SKM-1 treated with dmso at 0.1 percent for 144 hours (cell line): ENCODE results near the gene DNM3.
"Not testable (repeated sequence)": the region's sequence is repeated elsewhere in the genome, so short reads cannot be mapped to it uniquely, and the experiment has no call there.

Experiments used
- DNase-seq: peaks from one replicate; lab custom pipeline; 2025; ENCODE audit not compliant: unreplicated experiment; lab: John Stamatoyannopoulos, UW

Gene DNM3

DNA sequence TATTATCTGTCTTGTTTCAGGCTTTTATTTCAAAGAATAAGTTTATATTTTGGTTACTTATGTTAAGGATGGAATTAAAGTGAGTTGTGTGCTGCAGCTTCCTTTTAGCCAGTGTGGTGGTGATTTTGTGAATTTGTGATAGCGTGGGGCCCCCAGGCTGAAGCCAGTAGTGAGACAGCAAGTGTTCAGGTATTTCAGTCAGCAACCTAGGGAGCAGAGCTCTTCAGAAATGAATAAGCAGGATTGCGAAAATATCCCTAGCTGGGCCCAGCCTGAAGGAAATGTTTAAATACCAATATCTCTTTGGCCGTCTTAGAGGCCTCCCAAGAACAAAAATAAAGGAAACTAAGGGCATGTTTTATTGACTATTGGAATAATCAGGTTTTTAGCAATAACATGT is 428.3 kb downstream of the DNM3 start:
- no peak for DNase-seq

DNA sequence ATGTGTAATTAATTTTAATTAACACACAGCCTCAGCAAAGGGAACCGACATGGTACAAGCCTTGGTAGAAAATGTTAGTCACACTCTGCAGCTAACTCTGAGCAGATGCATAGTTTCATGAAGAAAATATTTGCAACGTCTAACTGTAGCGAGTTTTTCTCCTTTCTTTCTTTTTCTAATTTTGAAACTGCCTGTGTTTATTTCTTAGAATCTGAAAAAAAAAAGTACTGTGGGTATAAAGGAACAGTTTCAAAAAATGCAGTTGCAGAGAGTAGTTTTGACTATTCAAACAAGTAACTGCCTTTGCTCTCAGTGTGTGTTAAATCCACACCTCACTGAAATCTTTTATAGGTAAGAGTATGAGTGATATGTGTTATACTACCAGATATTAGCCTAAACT is 429.3 kb downstream of the DNM3 start:
- no peak for DNase-seq

DNA sequence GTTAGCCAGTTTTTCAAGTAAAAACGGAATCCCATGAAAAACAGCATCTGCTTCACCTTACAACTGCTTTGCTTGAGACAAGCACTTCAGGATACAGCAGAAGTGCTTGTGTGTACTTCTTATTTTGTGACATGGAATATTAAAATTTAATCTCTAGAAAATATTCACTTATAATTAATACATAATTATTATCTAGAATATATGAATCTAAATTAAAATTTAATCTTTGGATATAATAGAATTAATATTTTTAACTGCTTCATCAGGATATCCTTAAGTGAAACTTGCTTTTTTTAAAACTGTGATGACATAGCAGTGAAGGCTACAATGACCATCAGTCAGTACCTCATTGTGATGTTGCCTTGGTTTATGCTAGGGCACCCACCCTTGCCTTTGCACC is 430.8 kb downstream of the DNM3 start:
- no peak for DNase-seq

DNA sequence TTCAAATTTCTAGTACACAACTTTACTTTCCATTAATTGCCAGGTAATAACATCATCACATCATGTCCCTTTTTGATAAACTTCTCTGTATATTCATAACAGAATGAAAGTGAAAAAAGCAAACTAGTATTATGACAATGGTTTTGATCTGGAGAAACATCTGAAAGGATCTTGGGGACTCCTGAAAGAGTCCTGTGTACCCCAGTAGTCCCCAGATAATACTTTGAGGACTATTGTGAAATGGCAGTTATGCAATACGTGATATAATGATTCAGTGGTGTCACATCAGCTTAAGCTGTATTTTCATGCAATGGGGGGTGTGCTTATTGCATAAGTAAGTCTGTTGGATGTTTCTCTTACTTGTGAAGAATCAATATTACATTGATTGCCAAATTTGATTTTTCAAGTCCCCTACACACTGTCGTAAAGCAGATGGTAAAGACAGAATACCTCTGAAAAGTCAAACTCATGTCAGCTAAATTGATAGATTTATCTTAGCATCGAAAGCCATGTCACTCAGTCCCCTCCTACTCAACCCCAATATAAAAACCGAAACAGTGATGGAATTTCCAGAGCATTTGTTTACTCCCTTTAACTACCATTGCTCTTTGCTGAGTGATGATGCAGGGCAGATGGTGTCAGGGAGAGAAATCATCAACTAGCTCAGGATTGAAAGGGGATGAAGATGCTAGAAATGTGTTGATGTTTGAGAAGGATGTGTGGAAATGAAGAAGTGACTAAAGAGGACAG is 432.5 kb downstream of the DNM3 start:
- no peak for DNase-seq

DNA sequence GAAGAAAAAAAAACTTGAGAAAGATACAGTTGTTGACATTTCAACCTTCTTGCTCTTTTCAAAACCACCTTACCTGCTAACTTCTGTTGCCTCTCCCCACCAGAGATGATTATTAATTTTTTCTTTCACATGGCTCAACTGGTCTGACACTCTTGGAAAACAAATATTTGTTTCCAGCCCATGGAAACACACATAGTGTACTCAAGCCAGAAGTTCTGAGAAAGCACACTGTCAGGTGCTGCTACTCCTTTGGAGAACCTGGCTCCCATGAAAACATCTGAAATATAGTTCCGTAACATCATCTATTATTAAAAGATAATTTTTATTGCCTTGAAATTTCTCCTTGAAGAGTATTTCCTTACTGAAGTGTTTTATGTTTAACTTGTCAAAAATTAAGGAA is 434.2 kb downstream of the DNM3 start:
- DNase-seq = no peak

DNA sequence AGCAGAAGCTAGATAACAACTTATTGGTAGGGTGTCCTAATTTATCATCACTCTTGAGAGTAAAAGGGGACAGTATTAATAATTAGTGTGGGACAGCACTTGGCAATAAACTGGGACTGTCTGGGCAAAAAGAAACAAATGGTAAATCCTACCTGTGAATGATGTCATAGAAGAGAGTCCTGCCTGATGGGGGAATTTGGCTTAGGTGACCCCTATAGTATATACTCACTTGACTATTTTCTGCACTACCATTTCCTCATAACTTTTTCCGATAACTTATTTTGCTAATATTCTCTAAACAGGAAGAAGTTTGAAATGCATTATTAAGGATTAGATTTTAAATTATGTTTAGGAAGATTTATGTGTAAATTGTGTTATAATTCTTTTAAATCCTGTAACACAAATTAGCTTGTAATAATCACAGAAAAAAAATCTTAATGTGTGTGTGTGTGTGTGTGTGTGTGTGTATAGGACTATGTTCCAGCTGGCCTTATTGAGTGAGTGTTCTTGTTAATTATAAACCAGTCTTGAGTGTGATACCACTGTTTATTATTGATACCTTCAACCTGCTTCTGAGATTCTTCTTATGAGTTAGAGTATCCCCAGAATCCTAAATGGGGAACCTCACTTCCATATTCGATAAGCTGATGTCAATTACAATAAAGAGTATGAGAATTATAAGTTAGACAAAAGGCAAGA is 435.0 kb downstream of the DNM3 start:
- DNase-seq = no peak

DNA sequence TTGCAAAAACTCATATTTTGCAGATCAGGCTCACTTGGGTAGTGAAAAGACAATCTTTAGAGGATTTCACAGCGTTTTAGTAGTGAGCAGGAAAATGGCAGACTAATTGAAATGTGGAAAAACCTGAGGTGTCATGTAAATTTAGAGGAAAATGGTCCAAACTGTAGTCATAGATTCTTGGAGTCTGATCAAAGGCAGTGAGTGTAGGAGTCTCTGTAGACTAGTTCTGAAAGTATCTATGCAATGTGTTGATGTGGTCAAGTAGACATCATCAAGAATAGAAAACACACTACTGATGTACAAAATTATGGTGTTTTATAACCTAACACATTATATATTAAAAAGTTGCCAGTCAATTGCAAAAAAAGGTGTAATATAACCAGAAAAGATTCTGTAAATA is 436.0 kb downstream of the DNM3 start:
- no peak for DNase-seq

DNA sequence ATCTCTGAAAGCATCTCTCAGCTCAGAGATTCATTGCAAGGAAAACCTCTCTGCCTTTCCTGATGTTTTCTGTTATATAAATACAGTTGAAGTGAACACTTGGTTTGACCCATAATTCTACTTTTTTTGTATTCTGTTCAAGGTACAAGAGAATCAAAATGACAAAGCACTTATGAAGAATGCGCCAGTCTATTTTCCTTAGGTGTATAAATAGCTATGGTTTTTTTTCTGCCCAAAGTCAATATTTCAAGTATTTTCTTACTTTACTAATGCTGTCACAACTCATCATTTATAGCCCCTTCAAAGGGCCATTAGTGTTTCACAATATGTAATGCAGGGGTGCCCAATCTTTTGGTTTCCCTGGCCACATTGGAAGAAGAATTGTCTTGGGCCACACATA is 436.7 kb downstream of the DNM3 start:
- no peak for DNase-seq

DNA sequence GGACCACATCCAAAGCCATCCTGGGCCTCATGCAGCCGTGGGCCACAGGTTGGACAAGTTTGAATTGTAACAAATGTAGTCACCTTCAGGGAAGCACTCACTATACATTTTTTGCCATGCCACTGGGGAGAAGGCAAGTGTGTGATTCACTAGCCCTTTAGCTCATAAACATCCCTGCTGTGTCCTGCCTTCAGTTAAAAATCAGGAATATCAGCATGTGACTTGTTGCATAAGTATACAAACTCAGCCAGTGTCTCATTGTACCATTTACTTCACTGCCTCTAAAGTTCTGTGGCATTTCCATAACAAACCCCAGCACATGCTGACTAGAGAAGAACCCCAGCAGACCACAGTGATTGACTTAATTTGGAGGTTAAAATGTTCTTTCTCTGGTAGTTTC is 437.2 kb downstream of the DNM3 start:
- DNase-seq = no peak

DNA sequence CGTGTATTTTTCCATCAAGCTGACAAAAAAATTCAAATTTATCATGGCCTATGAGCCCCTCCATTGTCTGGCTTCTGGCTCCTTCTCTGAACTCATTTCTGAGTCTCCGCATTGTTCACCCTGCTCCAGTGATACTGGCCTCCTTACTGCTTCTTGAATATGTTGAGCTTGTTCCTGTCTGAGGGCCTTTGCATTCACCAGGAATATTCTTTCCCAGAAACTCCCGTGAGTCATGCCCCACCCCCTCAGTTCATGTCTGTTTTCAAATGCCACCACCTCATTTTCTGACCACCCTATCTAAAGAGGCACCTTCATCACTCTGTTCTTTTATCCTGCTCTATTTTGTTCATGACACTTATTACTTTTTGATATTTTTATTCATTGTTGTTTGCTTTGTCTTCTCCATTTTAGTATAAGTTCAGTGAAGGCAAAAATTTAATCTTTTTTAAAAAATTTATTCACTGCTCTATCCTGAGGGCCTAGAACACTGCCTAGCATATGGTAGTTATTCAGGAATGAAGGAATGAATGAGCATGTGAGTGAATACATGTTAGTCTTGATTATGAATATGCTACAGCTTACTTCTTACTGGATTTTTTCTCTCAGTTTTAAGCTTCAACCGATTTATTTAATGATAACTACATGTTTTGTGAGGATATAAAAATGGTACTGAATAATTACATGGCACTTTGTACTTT is 438.8 kb downstream of the DNM3 start:
- DNase-seq = no peak

DNA sequence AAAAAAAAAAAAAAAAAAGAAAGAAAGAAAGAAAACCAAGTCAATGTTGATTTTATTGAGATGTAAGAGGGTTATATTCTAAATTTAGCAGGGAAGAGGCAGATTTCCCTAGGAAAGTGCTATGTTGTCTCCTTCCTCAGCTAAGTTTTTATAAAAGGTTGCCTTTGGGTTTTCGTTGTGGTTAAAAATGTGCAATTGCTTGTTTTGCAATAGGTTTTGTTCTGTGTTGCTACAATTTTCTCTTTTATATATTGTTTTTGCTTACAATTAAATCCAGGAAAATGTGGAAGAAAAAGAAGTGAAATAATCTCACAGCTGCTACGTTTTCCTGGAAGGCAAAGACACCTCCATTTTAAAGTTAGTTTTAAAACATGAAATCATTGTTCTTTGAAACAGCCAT is 442.5 kb downstream of the DNM3 start:
- DNase-seq = no peak

DNA sequence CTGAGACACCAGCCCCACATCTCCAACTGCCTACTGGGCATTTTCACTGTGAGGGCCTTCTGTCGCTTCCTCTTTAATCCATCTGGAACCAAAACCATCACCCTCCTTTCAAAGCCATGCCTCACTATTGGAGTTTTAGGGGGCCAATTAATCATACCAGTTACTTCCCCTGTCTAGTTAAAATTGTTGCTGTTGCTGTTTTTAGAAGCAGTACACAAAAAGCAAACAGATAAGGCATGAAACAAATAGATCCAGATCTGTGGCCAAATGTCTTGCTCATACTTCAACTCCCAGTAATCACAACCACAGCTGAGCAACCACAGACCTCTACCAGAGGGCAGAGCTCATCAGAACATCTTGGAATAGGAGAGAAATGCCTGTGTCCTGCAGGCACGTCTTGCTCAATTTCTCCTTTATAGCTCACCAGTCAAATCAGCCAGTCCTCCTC is 445.4 kb downstream of the DNM3 start:
- no peak for DNase-seq

DNA sequence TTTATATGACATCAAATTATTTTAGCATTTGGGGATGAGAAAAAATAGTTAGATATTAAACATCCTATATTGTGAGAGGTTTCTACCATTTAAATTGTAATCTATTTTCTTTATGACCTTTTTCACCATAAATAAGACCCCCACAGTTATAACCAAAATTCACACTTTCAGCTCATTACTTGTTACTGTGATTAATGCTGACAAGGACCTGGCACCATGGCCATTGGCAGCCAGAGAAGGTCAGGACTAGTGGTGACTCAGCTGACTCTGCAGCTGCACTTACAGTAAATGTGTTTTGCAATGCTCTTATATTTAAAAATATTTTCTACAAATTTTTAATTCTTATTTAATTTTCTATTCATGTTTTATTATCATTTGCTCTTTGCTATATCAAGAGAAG is 445.9 kb downstream of the DNM3 start:
- no peak for DNase-seq

DNA sequence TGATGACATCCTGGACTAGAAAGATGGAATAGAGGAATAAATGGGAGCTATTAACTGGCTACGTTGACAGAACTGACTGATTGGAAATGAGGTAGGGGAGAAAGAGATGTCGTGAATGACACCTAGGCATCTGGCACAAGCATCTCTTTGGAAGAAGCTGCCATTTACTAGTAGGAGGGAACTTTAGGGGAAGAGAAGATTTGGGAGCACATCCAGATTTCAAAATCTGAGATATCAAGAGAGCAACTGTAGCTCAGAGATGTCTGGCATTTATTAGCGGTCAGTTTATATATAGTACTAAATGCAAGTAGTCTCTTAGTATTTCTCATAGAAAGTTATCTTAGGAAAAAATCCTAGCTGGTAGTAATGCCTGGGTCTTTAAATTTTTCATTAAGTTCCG is 447.3 kb downstream of the DNM3 start:
- no peak for DNase-seq

DNA sequence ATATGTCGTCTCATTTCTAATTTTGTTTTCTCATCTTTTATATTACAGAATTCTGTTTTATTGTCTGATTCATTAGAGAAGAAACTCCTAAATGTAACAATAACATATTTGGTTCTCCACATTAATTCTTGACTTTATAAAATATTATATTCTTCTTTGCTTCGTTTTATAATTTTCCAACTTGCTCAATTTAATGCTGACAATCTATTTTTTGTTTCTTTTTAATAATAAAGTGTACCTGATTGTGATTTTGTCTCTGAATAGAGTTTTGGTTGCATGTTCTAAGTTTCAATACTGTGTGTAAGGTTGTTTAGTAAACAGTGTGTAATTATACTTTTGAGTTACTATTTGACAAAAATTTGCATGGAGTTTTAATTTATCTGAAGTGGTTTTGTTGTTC is 448.1 kb downstream of the DNM3 start:
- no peak for DNase-seq

DNA sequence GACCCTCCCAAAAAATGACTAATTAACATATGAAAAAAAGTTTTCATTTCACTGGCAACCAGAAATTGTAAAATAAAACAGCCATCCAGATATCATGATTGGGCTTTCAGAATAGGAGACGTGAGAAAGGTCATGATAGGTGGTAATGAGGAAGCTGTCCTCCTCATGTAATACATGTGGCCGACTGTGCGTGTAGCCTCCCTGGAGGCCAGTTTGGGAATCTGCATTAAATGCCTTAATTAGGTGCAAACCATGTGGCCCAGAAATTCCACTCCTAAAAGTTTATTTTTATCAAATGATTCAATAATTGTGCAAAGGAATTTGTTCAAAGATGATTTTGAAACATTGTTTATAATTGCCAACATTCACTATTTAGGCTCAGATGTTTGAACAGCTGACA is 451.5 kb downstream of the DNM3 start:
- no peak for DNase-seq

DNA sequence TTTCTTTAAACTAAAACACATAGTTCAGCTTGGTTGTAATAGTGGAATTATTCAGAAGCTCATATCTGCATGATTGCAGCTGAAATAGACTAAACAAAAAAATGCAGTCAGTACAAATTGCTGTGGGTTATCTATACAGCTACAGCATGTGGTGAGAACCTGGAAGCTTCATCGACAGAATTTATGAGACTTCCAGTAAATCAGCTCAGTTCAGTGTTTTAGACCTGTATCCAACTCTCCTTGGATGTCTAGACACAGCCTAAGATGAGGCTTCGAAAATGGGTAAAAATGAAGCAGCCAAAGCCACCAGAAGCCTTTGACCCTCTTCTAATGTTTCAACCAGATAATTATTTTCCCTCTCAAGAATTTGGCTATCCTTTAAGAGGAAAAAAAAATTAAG is 452.1 kb downstream of the DNM3 start:
- no peak for DNase-seq

DNA sequence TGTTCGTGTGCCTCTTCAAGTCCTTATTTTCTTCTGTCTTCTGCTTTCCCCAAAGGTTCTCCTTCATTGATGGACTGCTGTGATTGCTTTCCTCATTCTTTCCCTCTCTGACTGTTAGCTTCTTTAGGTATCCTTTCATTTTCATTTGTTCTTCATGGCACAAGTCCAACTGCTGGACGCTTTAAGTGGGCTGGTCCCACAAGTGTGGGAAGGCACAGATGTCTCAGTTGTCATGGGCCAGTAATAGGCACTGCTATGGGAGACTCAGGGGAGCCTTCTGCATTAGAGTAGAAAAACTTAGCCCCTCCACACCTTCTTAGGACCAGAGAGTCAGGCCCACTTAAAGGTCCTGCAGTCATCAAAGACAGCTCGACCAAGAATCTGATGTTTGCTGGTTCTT is 456.8 kb downstream of the DNM3 start:
- no peak for DNase-seq

DNA sequence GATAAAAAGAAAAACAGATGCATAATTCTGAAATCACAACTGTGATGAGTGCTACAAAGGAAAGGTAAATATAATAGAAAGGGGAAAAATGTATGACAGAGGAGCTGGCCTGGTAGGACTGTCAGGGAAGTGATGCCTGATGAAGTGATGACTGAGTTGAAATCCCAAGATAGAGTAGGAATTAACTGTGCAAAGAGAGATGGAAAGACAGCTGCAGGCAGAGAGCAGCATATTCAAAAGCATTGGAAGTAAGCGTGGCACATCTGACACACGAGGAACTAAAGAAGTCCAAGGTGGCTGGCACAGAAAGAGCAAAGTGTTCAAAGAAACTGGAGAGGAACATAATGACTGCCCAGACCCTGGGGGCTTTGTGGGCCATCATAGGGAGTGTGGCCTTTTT is 457.6 kb downstream of the DNM3 start:
- DNase-seq = no peak

DNA sequence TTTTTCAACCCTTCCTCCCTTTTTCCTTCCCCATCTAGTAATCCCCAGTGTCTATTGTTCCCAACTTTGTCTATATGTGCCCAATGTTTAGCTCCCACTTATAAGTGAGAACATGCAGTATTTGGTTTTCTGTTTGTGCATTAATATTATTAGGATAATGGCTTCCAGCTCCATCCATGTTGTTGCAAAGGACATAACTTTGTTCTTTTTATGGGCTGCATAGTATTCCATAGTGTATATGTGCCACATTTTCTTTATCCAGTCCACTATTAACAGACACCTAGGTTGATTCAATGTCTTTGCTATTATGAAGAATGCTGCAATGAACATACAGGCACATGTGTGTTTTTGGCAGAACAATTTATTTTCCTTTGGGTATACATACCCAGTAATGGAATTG is 458.2 kb downstream of the DNM3 start:
- DNase-seq = no peak

DNA sequence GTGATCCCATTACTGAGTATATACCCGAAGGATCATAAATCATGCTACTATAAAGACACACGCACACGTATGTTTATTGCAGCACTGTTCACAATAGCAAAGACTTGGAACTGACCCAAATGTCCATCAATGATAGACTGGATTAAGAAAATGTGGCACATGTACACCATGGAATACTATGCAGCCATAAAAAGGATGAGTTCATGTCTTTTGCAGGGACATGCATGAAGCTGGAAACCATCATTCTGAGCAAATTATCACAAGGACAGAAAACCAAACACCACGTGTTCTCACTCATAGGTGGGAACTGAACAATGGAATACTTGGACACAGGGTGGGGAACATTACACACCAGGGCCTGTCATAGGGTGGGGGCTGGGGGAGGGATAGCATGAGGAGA is 466.2 kb downstream of the DNM3 start:
- not testable (repeated sequence) for DNase-seq

DNA sequence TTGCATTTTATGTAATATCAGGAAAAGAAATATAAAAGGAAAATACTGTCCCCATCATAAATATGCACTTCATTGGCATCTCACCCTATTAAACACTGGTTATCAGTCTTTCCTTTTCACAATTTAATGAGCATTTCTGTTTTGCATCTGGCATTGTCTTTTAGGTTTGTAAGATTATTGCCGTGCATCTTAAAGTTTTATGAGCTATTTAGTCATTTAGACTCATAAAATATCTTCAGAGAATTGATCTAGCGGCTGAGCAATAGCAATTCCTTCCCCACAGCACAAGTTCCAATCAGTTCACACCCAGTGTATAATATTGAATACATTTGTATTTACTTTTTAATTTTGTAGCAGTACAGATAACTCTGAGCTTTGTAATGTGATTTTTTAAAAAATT is 466.8 kb downstream of the DNM3 start:
- DNase-seq = no peak
